Naive thymus-derived CD4-positive, alpha-beta T cell (primary cell): ENCODE data around the gene SERPINA6. TPM values are rescaled to one million over a fixed set of nuclear protein-coding genes. Genes with fewer than 3 reads are reported as not detected.

Experiments
- ATAC-seq: fragments of 150-1000 bp; cut with Tn5 transposase; 2 replicates; pipeline ENCODE4 v1.10.0; 2021; ENCODE audit warnings: mild to moderate bottlenecking, moderate library complexity
- CTCF ChIA-PET: fragments of 350-600 bp; sonication (Branson Sonifier 250); formaldehyde crosslinking; loops from one replicate; lab custom pipeline; 2021; ENCODE audit warnings: antibody characterized with exemption; lab: Charles Lee
- POLR2A ChIA-PET: fragments of 350-600 bp; sonication (Branson Sonifier 250); formaldehyde crosslinking; loops from one replicate; lab custom pipeline; 2021; ENCODE audit warnings: antibody characterized with exemption, inconsistent platforms; lab: Charles Lee
- DNase-seq, 9 donors: peaks; one replicate each; pipeline versions ENCODE4 v3.0.0 to v3.0.0-alpha.2; 2020 to 2022; ENCODE audit warnings: mixed read lengths in 1 of 9
- H3K27ac ChIP-seq: one replicate; pipeline ENCODE4 v1.7.0; 2013; ENCODE audit warnings: mild to moderate bottlenecking, low read depth, low read length, moderate library complexity
- H3K27me3 ChIP-seq, 2 donors: one replicate each; pipeline ENCODE4 v1.7.0; 2013; ENCODE audit warnings: low read length in 2 of 2, mild to moderate bottlenecking in 2 of 2, moderate library complexity in 2 of 2; ENCODE audit not compliant: control insufficient read depth in 2 of 2, insufficient read depth in 2 of 2
- H3K36me3 ChIP-seq, 3 experiments: 1 replicate in 2 of 3; 2 replicates in 1 of 3; pipeline ENCODE4 v1.7.0; 2013; ENCODE audit warnings: low read length in 3 of 3, mild to moderate bottlenecking in 3 of 3, moderate library complexity in 1 of 3; ENCODE audit not compliant: insufficient read depth in 3 of 3, control insufficient read depth in 2 of 3
- H3K4me1 ChIP-seq, 2 donors: one replicate each; pipeline ENCODE4 v1.7.0; 2013; ENCODE audit warnings: low read length in 2 of 2, mild to moderate bottlenecking in 2 of 2, moderate library complexity in 1 of 2; ENCODE audit not compliant: control insufficient read depth in 2 of 2, insufficient read depth in 2 of 2
- H3K4me3 ChIP-seq: 2 replicates; pipeline ENCODE4 v1.7.0; 2013; ENCODE audit warnings: mild to moderate bottlenecking, low read length
- H3K9me3 ChIP-seq, 3 experiments: 1 replicate in 2 of 3; 2 replicates in 1 of 3; pipeline ENCODE4 v1.7.0; 2013; ENCODE audit warnings: low read length in 3 of 3; ENCODE audit not compliant: control insufficient read depth in 2 of 3
- H3K27ac Mint-ChIP-seq, 9 donors: one replicate each; pipeline ENCODE4 v1.8.0; 2020 to 2022; ENCODE audit warnings: mixed read lengths in 9 of 9, mild to moderate bottlenecking in 8 of 9, moderate library complexity in 5 of 9, inconsistent platforms in 2 of 9
- H3K27me3 Mint-ChIP-seq, 5 donors: one replicate each; pipeline ENCODE4 v1.8.0; 2021 to 2022; ENCODE audit warnings: mixed read lengths in 5 of 5, mild to moderate bottlenecking in 1 of 5
- H3K36me3 Mint-ChIP-seq, 5 donors: one replicate each; pipeline ENCODE4 v1.8.0; 2020 to 2022; ENCODE audit warnings: mixed read lengths in 5 of 5, mild to moderate bottlenecking in 3 of 5, inconsistent platforms in 1 of 5
- H3K4me1 Mint-ChIP-seq, 7 donors: one replicate each; pipeline ENCODE4 v1.8.0; 2020 to 2022; ENCODE audit warnings: mixed read lengths in 7 of 7, mild to moderate bottlenecking in 3 of 7, inconsistent platforms in 1 of 7
- H3K4me3 Mint-ChIP-seq, 10 donors: one replicate each; pipeline ENCODE4 v1.8.0; 2020 to 2022; ENCODE audit warnings: mild to moderate bottlenecking in 10 of 10, mixed read lengths in 10 of 10, moderate library complexity in 6 of 10, inconsistent platforms in 2 of 10
- H3K9me3 Mint-ChIP-seq, 11 donors: one replicate each; pipeline ENCODE4 v1.8.0; 2020 to 2022; ENCODE audit warnings: mixed read lengths in 11 of 11, mild to moderate bottlenecking in 4 of 11, inconsistent platforms in 1 of 11, moderate library complexity in 1 of 11
- intact Hi-C, 2 donors: fragments of 100-400 bp; cut with micrococcal nuclease; formaldehyde crosslinking; loops; one replicate each; pipeline ENCODE4 v1.15.1; 2023
- polyA plus RNA-seq, 2 donors: library from polyadenylated mRNA; unstranded; fragments of 300-500 nt; fragmentation: Illumina TruSeq; gene quantifications; one replicate each; pipeline ENCODE4 v1.2.3, GENCODE V29; 2021
- total RNA-seq, 6 experiments: library from RNA in 5 of 6; stranded (reverse) in 5 of 6; gene quantifications; 1 replicate in 5 of 6; 2 replicates in 1 of 6; pipeline ENCODE4 v1.2.3 and lab custom pipeline; 2021 to 2026

Gene SERPINA6
- total and polyA plus RNA-seq, 7 experiments from 2014 or later = not detected

- no peak overlapping the region for H3K4me3 ChIP-seq
- no peak overlapping the region for H3K27ac ChIP-seq
- H3K4me1 ChIP-seq = no peaks in the 10 kb centered on the region
- H3K4me1 Mint-ChIP-seq = no peaks in the 10 kb centered on the region
- no peaks in the 10 kb centered on the region for H3K9me3 ChIP-seq
- ChIA-PET CTCF (no interaction called here), POLR2A (no interaction called here)
- H3K27ac Mint-ChIP-seq = no peak overlapping the region
- H3K36me3 Mint-ChIP-seq = no peaks in the 10 kb centered on the region
- H3K4me3 Mint-ChIP-seq = no peak overlapping the region
- DNase-seq (no peak), ATAC-seq (no peak)
- peaks cover 0 to 5% (median 0%) of the 10 kb centered on the region in 11 donors for H3K9me3 Mint-ChIP-seq
- no peaks in the 10 kb centered on the region for H3K36me3 ChIP-seq
- intact Hi-C loops = no loop called here
- peaks cover 0 to 38% (median 21%) of the 10 kb centered on the region in 5 donors for H3K27me3 Mint-ChIP-seq
- no peaks in the 10 kb centered on the region for H3K27me3 ChIP-seq
Observed at GRCh38 chr14:94295360-94296180, 27.6 kb downstream of the SERPINA6 start.

GRCh38 chr14:94293578-94293924, 29.6 kb downstream of the SERPINA6 start:
- ChIA-PET CTCF (no interaction called here), POLR2A (no interaction called here)
- Mint-ChIP-seq H3K9me3 (peaks cover 0 to under 1% (median 0%) of the 10 kb centered on the region in 11 donors), H3K36me3 (no peaks in the 10 kb centered on the region), H3K27ac (no peak overlapping the region), H3K27me3 (peaks cover 0 to 32% (median 13%) of the 10 kb centered on the region in 5 donors), H3K4me1 (no peaks in the 10 kb centered on the region), H3K4me3 (no peak overlapping the region)
- intact Hi-C loops = no loop called here
- H3K36me3 ChIP-seq = no peaks in the 10 kb centered on the region
- no peaks in the 10 kb centered on the region for H3K27me3 ChIP-seq
- H3K9me3 ChIP-seq = no peaks in the 10 kb centered on the region
- DNase-seq = no peak
- no peaks in the 10 kb centered on the region for H3K4me1 ChIP-seq
- no peak for ATAC-seq
- H3K4me3 ChIP-seq = no peak overlapping the region
- no peak overlapping the region for H3K27ac ChIP-seq

- no peaks in the 10 kb centered on the region for H3K9me3 ChIP-seq
- no peaks in the 10 kb centered on the region for H3K36me3 ChIP-seq
- no peaks in the 10 kb centered on the region for H3K4me1 ChIP-seq
- Mint-ChIP-seq H3K36me3 (no peaks in the 10 kb centered on the region), H3K9me3 (peaks cover 0 to under 1% (median 0%) of the 10 kb centered on the region in 11 donors), H3K27me3 (peaks cover 0 to 26% (median 13%) of the 10 kb centered on the region in 5 donors), H3K4me3 (no peak within 1 kb of the TSS), H3K4me1 (no peaks in the 10 kb centered on the region), H3K27ac (no peak within 1 kb of the TSS)
- POLR2A ChIA-PET = no interaction called here
- intact Hi-C loops = no loop called here
- CTCF ChIA-PET = no interaction called here
- ATAC-seq = no peak
- no peak within 1 kb of the TSS for H3K27ac ChIP-seq
- H3K27me3 ChIP-seq = no peaks in the 10 kb centered on the region
- H3K4me3 ChIP-seq = no peak within 1 kb of the TSS
- no peak for DNase-seq
Observed at GRCh38 chr14:94292872-94293577, 30.1 kb downstream of the SERPINA6 start, which contains the start of gene SERPINA10. SERPINA10 (minus strand) TSS chr14:94293268; CDS start chr14:94290593, 2,675 bp downstream.

GRCh38 chr14:94292526-94292871, 30.6 kb downstream of the SERPINA6 start:
- Mint-ChIP-seq H3K4me1 (peaks cover 0 to 3% (median 0%) of the 10 kb centered on the region in 7 donors), H3K9me3 (peaks cover 0 to 4% (median 0%) of the 10 kb centered on the region in 11 donors), H3K4me3 (no peak overlapping the region), H3K27me3 (peaks cover 0 to 24% (median 13%) of the 10 kb centered on the region in 5 donors), H3K27ac (no peak overlapping the region), H3K36me3 (no peaks in the 10 kb centered on the region)
- DNase-seq (no peak), ATAC-seq (no peak)
- ChIA-PET CTCF (no interaction called here), POLR2A (no interaction called here)
- H3K4me3 ChIP-seq = no peak overlapping the region
- intact Hi-C loops = no loop called here
- no peaks in the 10 kb centered on the region for H3K4me1 ChIP-seq
- H3K27ac ChIP-seq = no peak overlapping the region
- H3K27me3 ChIP-seq = no peaks in the 10 kb centered on the region
- H3K36me3 ChIP-seq = no peaks in the 10 kb centered on the region
- no peaks in the 10 kb centered on the region for H3K9me3 ChIP-seq

- H3K27me3 Mint-ChIP-seq = peaks cover 0 to 21% (median 10%) of the 10 kb centered on the region in 5 donors
- ChIA-PET CTCF (no interaction called here), POLR2A (no interaction called here)
- no peak overlapping the region for H3K4me3 Mint-ChIP-seq
- no peak overlapping the region for H3K27ac ChIP-seq
- H3K4me1 ChIP-seq = no peaks in the 10 kb centered on the region
- H3K36me3 ChIP-seq = no peaks in the 10 kb centered on the region
- no peaks in the 10 kb centered on the region for H3K27me3 ChIP-seq
- no peak overlapping the region for H3K4me3 ChIP-seq
- no peak for ATAC-seq
- H3K4me1 Mint-ChIP-seq = peaks cover 0 to 6% (median 0%) of the 10 kb centered on the region in 7 donors
- no peak overlapping the region for H3K27ac Mint-ChIP-seq
- no peak for DNase-seq
- H3K9me3 ChIP-seq = no peaks in the 10 kb centered on the region
- no peaks in the 10 kb centered on the region for H3K36me3 Mint-ChIP-seq
- H3K9me3 Mint-ChIP-seq = peaks cover 0 to 4% (median 0%) of the 10 kb centered on the region in 11 donors
- intact Hi-C loops = no loop called here
Observed at GRCh38 chr14:94291906-94292525, 31.1 kb downstream of the SERPINA6 start.

- Mint-ChIP-seq H3K9me3 (peaks cover 0 to 4% (median 0%) of the 10 kb centered on the region in 11 donors), H3K4me1 (peaks cover 0 to 6% (median 0%) of the 10 kb centered on the region in 7 donors), H3K4me3 (no peak overlapping the region), H3K27me3 (peaks cover 0 to 14% (median 6%) of the 10 kb centered on the region in 5 donors), H3K27ac (no peak overlapping the region), H3K36me3 (no peaks in the 10 kb centered on the region)
- CTCF ChIA-PET = no interaction called here
- ATAC-seq (no peak), DNase-seq (no peak)
- H3K27ac ChIP-seq = no peak overlapping the region
- no peaks in the 10 kb centered on the region for H3K27me3 ChIP-seq
- H3K36me3 ChIP-seq = no peaks in the 10 kb centered on the region
- POLR2A ChIA-PET = no interaction called here
- no peak overlapping the region for H3K4me3 ChIP-seq
- intact Hi-C loops = no loop called here
- H3K9me3 ChIP-seq = no peaks in the 10 kb centered on the region
- H3K4me1 ChIP-seq = no peaks in the 10 kb centered on the region
Observed at GRCh38 chr14:94291159-94291905, 31.8 kb downstream of the SERPINA6 start.
